SJCRH30 (cell line): ENCODE measurements around the gene DFFB. TPM values are rescaled to one million over a fixed set of nuclear protein-coding genes. Genes with fewer than 3 reads are reported as not detected.

Experiments
- DNase-seq, 2 experiments: peaks; one replicate each; pipeline ENCODE4 v3.0.0-alpha.2; 2015 to 2020
- H3K27ac ChIP-seq: fragments of 250-450 bp; sonication (Bioruptor Pico); 2 replicates; pipeline ENCODE4 v1.5.1; 2020; ENCODE audit warnings: mild to moderate bottlenecking, moderate library complexity
- H3K27me3 ChIP-seq: fragments of 250-450 bp; sonication (Bioruptor Pico); 2 replicates; pipeline ENCODE4 v1.5.1; 2020; ENCODE audit warnings: mild to moderate bottlenecking, moderate library complexity
- H3K36me3 ChIP-seq: fragments of 250-450 bp; sonication (Bioruptor Pico); 2 replicates; pipeline ENCODE4 v1.5.1; 2020; ENCODE audit warnings: mild to moderate bottlenecking, moderate library complexity
- H3K4me1 ChIP-seq: fragments of 250-450 bp; sonication (Bioruptor Pico); 2 replicates; pipeline ENCODE4 v1.5.1; 2020; ENCODE audit warnings: mild to moderate bottlenecking, moderate library complexity
- H3K4me3 ChIP-seq: fragments of 250-450 bp; sonication (Bioruptor Pico); 2 replicates; pipeline ENCODE4 v1.5.1; 2020; ENCODE audit warnings: mild to moderate bottlenecking, moderate library complexity
- H3K9me3 ChIP-seq: fragments of 250-450 bp; sonication (Bioruptor Pico); replicated peaks from 2 replicates; pipeline ENCODE4 v1.5.1; 2020; ENCODE audit warnings: mild to moderate bottlenecking, moderate library complexity
- total RNA-seq: library from RNA; depleted of rRNA; stranded (reverse); fragments of >200 nt; shearing (Covaris generic); gene quantifications from 2 replicates; pipeline ENCODE4 v1.2.3, GENCODE V29; 2014

Gene DFFB
- total RNA-seq, 1 experiment from 2014 or later = 5.6 TPM

DNA sequence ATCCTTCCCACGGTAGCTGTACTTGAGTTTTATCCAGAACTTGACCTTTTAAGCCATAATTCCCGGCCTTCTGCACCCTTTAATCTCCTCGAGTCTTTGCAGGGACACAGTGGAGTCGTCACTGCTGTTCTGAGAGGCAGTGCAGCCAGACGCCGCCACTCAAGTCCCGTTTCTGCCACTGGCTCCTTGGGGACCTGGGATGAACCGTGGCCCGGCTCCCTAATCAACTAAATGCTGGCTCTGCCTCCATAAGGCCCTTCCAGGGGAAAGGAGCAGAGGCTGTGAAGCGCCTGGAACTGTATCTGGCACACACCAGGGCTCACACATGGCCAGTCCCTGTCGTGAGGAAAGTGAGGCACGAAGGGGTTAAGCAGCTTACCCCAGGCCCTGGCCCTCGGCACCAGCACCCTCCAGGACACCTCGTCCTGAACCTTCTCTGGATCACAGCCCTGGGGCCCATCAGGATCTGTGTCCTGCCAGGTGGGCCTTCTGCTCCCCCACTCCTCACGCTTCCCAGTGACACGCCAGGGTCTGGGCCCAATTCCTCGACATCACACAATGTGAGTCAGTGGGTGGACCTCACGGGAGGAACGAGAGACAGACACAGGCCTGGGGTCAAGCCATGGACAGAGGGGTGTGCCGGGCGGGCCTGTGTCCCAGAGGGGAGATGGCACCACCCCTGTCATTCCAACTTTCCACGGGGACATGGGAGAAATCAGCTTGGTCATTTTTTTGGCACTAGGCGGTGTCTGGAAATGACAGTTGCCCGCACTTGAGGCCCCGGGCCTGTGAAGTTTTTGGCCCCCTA, 66.3 kb downstream of the DFFB start:
- DNase-seq = no peak
- no peaks in the 10 kb centered on the region for H3K27me3 ChIP-seq
- H3K4me3 ChIP-seq = no peak overlapping the region
- no peaks in the 10 kb centered on the region for H3K36me3 ChIP-seq
- peaks cover 51% of the 10 kb centered on the region for H3K4me1 ChIP-seq
- H3K27ac ChIP-seq = peak overlapping the region; percentile 53
- no peaks in the 10 kb centered on the region for H3K9me3 ChIP-seq

DNA sequence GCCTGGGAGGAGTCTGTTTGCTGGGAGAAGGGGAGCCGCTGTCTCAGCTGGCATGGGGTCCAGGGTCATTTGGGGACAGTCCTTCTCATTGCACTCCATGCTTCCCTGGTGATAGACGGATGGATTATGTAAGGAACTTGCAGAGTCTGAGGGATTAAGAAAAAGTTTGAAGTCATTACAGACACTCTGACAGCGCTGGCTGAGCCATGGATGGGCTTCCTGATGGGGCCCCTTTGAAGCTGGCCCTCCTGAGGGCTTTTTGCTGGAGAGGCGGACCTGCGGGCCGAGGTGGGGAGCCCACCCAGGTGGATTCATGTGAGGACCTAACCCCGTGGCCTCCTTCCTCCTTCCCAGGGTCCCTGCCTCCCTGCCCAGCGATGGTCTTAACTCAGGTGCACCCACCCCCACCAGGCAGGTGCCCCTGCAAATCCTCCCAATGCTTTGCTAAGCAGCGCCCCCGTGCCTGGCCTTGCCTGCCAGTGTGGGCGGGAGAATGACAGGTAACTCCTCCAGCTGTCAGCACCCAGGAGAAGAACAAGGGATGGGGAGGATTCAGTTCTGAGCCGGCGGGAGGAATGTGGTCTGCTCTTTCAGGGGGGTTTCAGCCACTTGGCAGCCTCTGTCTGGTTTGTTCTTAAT, 67.0 kb downstream of the DFFB start:
- Histone ChIP-seq H3K9me3 (no peaks in the 10 kb centered on the region), H3K27me3 (no peaks in the 10 kb centered on the region), H3K4me3 (no peak overlapping the region), H3K36me3 (no peaks in the 10 kb centered on the region), H3K27ac (peak overlapping the region; percentile 53), H3K4me1 (peaks cover 51% of the 10 kb centered on the region)
- peak in 1 of 2 experiments; percentile 65 for DNase-seq

DNA sequence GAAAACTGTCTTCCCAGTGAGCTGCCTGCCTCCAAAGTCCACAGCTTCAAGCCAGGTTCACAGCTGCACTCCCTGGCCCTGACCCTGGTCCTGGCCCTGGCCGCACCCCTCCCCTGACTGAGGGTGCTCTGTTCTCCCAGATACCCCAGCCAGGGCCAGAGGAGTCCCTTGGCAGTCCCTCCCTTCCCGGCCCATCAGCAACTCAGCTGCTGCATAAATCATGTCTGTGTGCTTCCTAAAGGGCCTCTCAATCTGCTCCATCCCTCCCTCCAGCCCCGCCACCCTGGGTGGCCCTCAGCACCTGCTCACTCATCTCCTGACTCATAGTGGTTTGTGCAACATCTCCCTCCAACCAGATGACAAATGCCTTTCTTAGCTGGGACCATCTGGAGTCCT, 67.5 kb downstream of the DFFB start:
- DNase-seq = peak; percentile 96 to 98
- no peaks in the 10 kb centered on the region for H3K9me3 ChIP-seq

DNA sequence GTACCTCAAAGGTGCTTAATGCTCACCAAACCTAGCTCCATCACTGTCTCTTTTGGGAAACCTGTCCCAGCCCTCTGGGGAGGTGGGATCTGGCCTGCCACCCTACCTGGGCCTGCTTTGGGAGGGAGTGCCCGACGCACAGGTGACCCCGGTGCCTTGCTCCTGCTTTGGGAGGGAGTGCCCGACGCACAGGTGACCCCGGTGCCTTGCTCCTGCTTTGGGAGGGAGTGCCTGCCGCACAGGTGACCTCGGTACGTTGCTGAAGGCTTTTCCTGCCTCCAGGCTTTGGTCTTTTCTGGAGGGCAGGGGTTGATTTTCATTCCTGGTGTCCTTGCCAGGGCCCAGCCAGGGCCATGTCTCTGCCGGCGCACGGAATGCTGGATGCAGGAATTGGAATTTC, 68.0 kb downstream of the DFFB start:
- no peak for DNase-seq
- H3K9me3 ChIP-seq = no peaks in the 10 kb centered on the region
- peak overlapping the region; percentile 13; the same call in 1 of the 2 replicates for H3K27ac ChIP-seq

More for the DNA sequence above, 67.5 kb downstream of the DFFB start:
- Histone ChIP-seq H3K4me3 (no peak overlapping the region), H3K27ac (peak overlapping the region; percentile 53), H3K4me1 (peaks cover 51% of the 10 kb centered on the region), H3K27me3 (no peaks in the 10 kb centered on the region), H3K36me3 (no peaks in the 10 kb centered on the region)

DNA sequence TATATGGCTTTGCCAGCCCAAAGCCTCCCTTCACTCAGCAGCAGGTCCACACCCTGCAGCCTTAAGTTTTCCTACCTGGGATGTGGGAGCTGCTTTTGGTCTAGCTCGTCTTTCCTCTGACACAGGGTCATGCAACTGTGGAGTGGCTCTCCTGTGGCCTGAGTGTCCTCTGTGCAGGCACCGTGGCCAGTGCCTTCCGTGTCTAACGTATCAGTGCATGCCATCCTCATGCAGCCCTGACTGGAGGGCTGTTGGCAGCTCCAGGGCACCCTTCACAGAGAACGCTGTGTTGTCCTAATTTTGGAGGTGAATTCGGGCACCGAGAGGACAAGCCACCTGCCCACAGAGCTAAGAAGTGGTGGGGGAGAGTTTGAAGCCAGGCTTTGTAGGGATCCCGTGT, 68.5 kb downstream of the DFFB start:
- Histone ChIP-seq H3K9me3 (no peaks in the 10 kb centered on the region), H3K27ac (no peak overlapping the region), H3K4me3 (no peak overlapping the region), H3K36me3 (no peaks in the 10 kb centered on the region), H3K27me3 (no peaks in the 10 kb centered on the region), H3K4me1 (peaks cover 51% of the 10 kb centered on the region)
- no peak for DNase-seq

More for the DNA sequence above, 68.0 kb downstream of the DFFB start:
- Histone ChIP-seq H3K4me3 (no peak overlapping the region), H3K36me3 (no peaks in the 10 kb centered on the region), H3K4me1 (peaks cover 51% of the 10 kb centered on the region), H3K27me3 (no peaks in the 10 kb centered on the region)

DNA sequence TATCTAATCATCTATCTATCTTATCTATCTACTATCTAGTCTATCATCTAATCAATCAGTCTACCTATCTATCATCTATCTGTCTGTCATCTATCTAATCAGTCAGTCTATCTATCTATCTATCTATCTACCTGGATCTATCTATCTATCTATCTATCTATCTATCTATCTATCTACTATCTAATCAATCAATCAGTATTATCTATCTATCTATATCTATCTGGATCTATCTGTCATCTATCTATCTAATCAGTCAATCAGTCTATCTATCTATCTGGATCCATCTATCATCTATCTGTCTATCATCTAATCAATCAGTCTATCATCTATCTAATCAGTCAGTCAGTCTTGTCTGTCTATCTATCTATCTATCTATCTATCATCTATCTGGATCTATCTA, 69.7 kb downstream of the DFFB start:
- H3K4me3 ChIP-seq = no peak overlapping the region
- no peak overlapping the region for H3K27ac ChIP-seq
- H3K27me3 ChIP-seq = no peaks in the 10 kb centered on the region
- DNase-seq = no peak
- H3K36me3 ChIP-seq = no peaks in the 10 kb centered on the region
- H3K4me1 ChIP-seq = peaks cover 42% of the 10 kb centered on the region
- H3K9me3 ChIP-seq = no peaks in the 10 kb centered on the region

DNA sequence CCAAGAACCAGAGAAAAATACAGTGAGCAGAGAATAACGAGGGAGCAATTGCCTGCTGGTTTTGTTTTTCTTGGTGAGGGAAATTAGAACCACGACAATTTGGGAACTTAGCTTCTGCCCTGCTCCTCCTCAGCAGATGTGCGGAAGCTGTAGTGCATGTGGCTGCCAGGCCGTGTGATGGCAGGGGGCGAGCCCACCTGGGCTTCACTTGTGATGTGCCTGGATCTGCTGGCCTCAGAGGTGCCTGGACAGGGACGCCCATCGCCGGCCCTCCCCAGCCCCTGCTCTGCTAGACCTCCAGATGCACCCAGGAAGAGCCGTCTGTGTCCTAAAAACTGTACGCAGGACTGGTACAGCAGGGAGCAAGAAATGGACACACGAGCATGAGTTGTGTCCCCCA, 71.3 kb downstream of the DFFB start:
- Histone ChIP-seq H3K36me3 (no peaks in the 10 kb centered on the region), H3K27ac (no peak overlapping the region), H3K4me1 (peaks cover 26% of the 10 kb centered on the region), H3K27me3 (0 out of 2 replicates have a peak, but pooled peaks cover 2% of the 10 kb centered on the region), H3K9me3 (no peaks in the 10 kb centered on the region), H3K4me3 (no peak overlapping the region)
- no peak for DNase-seq

DNA sequence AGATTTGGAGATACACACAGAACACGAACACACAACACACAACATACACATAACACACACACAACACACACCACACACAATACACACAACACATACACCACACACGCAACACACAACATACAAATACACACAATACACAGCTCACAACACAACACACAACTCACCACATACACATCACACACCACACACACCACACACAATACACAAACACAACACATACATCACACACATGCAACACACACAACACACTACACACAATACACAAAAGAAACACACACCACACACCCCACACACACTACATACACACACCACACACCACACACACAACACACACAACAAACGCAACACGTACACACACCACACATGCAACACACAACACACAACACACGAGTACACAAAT, 71.8 kb downstream of the DFFB start:
- Histone ChIP-seq H3K9me3 (no peaks in the 10 kb centered on the region), H3K27me3 (0 out of 2 replicates have a peak, but pooled peaks cover 2% of the 10 kb centered on the region), H3K36me3 (no peaks in the 10 kb centered on the region), H3K4me3 (no peak overlapping the region), H3K27ac (no peak overlapping the region), H3K4me1 (peaks cover 20% of the 10 kb centered on the region)
- DNase-seq = no peak

DNA sequence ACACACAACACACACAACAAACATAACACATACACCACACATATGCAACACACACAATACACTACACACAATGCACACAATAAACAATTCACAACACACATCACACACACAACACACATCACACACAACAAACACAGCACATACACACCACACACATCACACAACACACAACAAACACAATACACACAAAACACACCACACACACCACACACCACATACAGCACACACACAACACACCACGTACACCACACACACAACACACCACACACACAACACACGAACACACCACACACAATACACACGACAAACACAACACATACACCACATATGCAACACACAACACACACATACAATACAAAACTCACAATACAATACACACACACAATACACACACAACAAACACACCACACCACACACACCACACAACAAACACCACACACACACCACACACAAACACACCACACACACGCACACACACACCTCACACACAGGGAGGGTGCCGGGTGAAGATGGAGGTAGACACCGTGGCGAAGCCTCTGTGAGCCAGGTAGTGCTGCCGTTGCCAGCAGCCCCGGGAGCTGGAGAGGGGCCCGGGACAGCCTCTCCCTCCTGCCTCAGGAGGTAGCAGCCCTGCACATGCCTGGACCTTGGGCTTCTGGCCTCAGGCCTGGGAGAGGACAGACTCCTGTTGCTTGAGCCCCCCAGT, 73.2 kb downstream of the DFFB start:
- H3K36me3 ChIP-seq = no peaks in the 10 kb centered on the region
- 0 out of 2 replicates have a peak, but pooled peaks cover 2% of the 10 kb centered on the region for H3K27me3 ChIP-seq
- H3K4me3 ChIP-seq = no peak overlapping the region
- no peak overlapping the region for H3K27ac ChIP-seq
- H3K9me3 ChIP-seq = no peaks in the 10 kb centered on the region
- no peak for DNase-seq
- peaks cover 9% of the 10 kb centered on the region for H3K4me1 ChIP-seq

DNA sequence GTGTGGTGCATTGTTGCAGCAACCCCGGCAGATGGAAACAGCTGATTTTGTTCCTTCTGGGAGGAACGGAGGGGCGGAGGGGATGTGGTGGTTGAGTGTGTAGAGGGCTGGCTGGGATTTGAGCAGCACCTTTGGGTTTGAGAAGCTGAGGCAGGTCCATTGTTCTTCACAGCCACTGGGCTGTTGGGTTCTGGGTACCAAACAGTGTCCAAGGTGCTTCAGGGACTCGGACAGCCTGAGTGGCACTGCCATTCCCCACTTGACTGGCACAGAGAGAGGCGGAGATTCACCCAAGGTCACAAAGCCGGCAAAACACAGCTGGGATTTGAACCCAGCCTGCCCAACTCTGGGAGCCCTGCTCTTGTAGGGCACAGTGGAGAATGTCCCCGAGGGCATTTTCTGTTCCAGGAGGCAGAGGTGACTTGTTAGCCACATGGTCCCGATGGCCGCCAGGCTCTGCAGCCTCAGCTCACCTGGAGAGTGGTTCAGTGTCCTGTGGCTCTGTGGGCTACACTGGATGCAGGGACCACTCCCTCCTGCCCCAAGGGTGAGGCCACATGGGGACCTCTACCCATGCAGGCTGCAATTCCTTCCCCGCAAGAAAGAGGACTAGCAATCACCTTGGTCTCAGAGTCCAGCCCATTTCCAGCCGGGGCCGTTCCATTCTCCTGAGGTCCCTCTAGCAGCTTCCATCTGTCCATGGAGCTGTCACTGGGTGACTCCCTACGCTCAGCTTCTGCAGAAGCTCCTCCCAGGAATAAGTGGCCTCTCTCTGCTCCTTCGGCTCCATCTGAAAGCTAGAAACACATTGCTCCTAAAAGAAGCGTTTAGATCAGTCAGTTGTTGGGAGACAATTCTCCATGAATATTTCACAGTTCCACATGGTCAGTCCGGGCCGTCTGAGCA, 74.0 kb downstream of the DFFB start:
- no peaks in the 10 kb centered on the region for H3K36me3 ChIP-seq
- no peak for DNase-seq
- H3K27me3 ChIP-seq = 0 out of 2 replicates have a peak, but pooled peaks cover 2% of the 10 kb centered on the region
- H3K9me3 ChIP-seq = no peaks in the 10 kb centered on the region
- H3K4me1 ChIP-seq = peaks cover 4% of the 10 kb centered on the region; the same call in 1 of the 2 replicates
- H3K4me3 ChIP-seq = no peak overlapping the region
- no peak overlapping the region for H3K27ac ChIP-seq

DNA sequence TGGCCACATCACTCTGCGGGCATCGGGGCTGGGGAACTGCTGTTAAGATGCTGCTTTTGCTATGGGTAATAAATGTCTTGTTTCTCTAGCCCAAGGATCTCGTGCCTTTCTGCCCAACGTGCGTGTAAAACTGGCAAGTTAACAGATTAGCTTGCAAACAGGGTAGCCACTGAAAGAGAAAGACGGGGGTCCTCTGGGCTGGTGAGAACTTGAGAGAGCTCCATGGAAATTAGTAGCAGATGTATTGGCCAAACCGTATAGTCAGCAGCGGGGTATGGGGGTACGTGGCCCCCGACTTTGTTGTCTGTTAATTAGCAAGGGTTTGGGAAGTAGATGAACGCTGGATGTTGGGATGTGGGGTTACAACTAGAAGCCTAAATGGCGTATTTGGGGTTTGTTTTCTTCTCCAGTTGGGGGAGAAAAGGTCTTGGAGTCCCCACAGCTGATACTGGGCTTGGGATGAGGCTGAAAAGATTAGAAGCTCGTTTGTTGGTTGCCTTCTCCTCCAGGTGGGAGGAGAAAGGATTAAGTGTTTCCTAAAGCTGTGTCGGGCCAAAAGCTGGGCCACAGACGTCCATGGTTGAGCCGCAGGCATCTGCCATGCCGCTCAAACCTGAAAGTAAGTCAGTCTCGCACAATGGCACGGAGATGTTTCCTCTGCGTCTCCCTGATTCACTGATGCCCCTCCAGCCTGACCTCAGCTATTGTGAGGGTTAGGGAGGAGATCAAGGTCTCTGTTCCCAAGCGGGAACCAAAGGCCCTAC, 75.1 kb downstream of the DFFB start:
- no peak for DNase-seq
- Histone ChIP-seq H3K36me3 (no peaks in the 10 kb centered on the region), H3K4me3 (no peak overlapping the region), H3K4me1 (peaks cover 4% of the 10 kb centered on the region; the same call in 1 of the 2 replicates), H3K27me3 (0 out of 2 replicates have a peak, but pooled peaks cover 2% of the 10 kb centered on the region), H3K9me3 (peaks cover 4% of the 10 kb centered on the region), H3K27ac (no peak overlapping the region)
